ENCODE results near the gene OR13C5.

DNA sequence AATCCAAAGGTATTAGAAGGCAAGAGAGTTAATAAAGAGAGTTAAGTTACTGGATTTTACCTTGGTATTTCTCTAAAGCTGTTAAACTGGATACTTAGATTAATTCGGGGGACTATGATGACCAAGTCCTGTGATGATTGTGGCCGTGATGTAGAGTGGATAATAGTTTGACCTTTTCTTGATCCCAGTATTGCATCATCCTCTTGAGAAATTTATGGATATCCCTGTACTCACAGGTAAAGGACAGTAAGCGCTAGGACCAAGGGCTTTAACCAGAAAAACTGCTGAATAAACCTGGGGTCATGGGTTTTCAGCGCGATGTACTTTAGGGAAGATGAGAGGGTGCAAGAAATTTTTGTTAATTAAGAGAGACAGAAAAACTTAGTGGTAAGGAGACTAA, 21.9 kb downstream of the OR13C5 start:
- TF ChIP-seq POLR2AphosphoS5 (IDR thresholded peaks at IDR 0.05): no peak
- TF ChIP-seq, protein P1, sequence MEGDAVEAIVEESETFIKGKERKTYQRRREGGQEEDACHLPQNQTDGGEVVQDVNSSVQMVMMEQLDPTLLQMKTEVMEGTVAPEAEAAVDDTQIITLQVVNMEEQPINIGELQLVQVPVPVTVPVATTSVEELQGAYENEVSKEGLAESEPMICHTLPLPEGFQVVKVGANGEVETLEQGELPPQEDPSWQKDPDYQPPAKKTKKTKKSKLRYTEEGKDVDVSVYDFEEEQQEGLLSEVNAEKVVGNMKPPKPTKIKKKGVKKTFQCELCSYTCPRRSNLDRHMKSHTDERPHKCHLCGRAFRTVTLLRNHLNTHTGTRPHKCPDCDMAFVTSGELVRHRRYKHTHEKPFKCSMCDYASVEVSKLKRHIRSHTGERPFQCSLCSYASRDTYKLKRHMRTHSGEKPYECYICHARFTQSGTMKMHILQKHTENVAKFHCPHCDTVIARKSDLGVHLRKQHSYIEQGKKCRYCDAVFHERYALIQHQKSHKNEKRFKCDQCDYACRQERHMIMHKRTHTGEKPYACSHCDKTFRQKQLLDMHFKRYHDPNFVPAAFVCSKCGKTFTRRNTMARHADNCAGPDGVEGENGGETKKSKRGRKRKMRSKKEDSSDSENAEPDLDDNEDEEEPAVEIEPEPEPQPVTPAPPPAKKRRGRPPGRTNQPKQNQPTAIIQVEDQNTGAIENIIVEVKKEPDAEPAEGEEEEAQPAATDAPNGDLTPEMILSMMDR (IDR thresholded peaks at IDR 0.05): no peak
